K562 (cell line): ENCODE data around the gene CREB3L2. TPM values are rescaled to one million over a fixed set of nuclear protein-coding genes. Genes with fewer than 3 reads are reported as not detected.
A peak's percentile ranks its signal among the peaks of the same experiment; 100 is the strongest.

Experiments used
- BDP1 ChIP-seq: IDR thresholded peaks from 3 replicates; pipeline ENCODE4 v1.6.1; 2011; ENCODE audit not compliant: insufficient read length, insufficient read depth
- GMEB1 ChIP-seq: fragments of 250-450 bp; sonication (Bioruptor Pico); IDR thresholded peaks from 2 replicates; pipeline ENCODE4 v1.4.0; 2020; ENCODE audit warnings: mild to moderate bottlenecking
- HIVEP1 ChIP-seq: fragments of 250-450 bp; sonication (Bioruptor Pico); IDR thresholded peaks from 2 replicates; pipeline ENCODE4 v1.4.0; 2020; ENCODE audit warnings: mild to moderate bottlenecking
- KLF6 ChIP-seq: fragments of 250-450 bp; sonication (Bioruptor Pico); IDR thresholded peaks from 2 replicates; pipeline ENCODE4 v1.4.0; 2020; ENCODE audit warnings: mild to moderate bottlenecking, moderate library complexity, borderline replicate concordance
- MBD2 ChIP-seq: sonication (generic); IDR thresholded peaks from 2 replicates; pipeline ENCODE4 v1.6.1; 2016; ENCODE audit warnings: low read depth, borderline replicate concordance
- MEIS2 ChIP-seq: fragments of 450-650 bp; IDR thresholded peaks from 2 replicates; pipeline ENCODE4 v1.6.1; 2014; ENCODE audit warnings: mild to moderate bottlenecking; ENCODE audit not compliant: partially characterized antibody
- MLLT1 ChIP-seq, 2 experiments: fragments of 450-650 bp; IDR thresholded peaks; 2 replicates each; pipeline ENCODE4 v1.6.1; 2016
- MXI1 ChIP-seq: IDR thresholded peaks from 2 replicates; pipeline ENCODE4 v1.6.1; 2011; ENCODE audit warnings: low read depth, mild to moderate bottlenecking, improper control_type of control experiment, low read length
- NEUROD1 ChIP-seq: fragments of 150-350 bp; IDR thresholded peaks from 2 replicates; pipeline ENCODE4 v1.6.1; 2014; ENCODE audit warnings: borderline replicate concordance, low read length, low read depth; ENCODE audit not compliant: partially characterized antibody
- NFE2L1 ChIP-seq: fragments of 450-650 bp; IDR thresholded peaks from 2 replicates; pipeline ENCODE4 v1.6.1; 2016; ENCODE audit warnings: missing genetic modification characterization, low read depth, mild to moderate bottlenecking, missing compliant biosample characterization, moderate library complexity, borderline replicate concordance
- RB1 ChIP-seq: fragments of 450-650 bp; IDR thresholded peaks from 2 replicates; pipeline ENCODE4 v1.6.1; 2017; ENCODE audit warnings: low read depth, mild to moderate bottlenecking
- RBM15 ChIP-seq: fragments of 200-400 bp; formaldehyde crosslinking; IDR thresholded peaks from 2 replicates; pipeline ENCODE4 v1.6.1; 2018; ENCODE audit warnings: mild to moderate bottlenecking, low read length, moderate library complexity; ENCODE audit not compliant: insufficient read depth
- RFX7 ChIP-seq: fragments of 250-450 bp; sonication (Bioruptor Pico); IDR thresholded peaks from 2 replicates; pipeline ENCODE4 v1.5.1; 2021; ENCODE audit warnings: mild to moderate bottlenecking
- SLC30A9 ChIP-seq: fragments of 250-450 bp; sonication (Bioruptor Pico); IDR thresholded peaks from 2 replicates; pipeline ENCODE4 v1.8.0; 2022; ENCODE audit warnings: mild to moderate bottlenecking, moderate library complexity
- WHSC1 ChIP-seq: IDR thresholded peaks from one replicate; pipeline ENCODE4 v1.6.1; 2012; ENCODE audit warnings: low read length, control low read depth, inconsistent platforms
- ZNF212 ChIP-seq: fragments of 450-650 bp; formaldehyde crosslinking; IDR thresholded peaks from 2 replicates; pipeline ENCODE4 v1.4.0; 2020; ENCODE audit warnings: mild to moderate bottlenecking
- ZNF277 ChIP-seq: fragments of 250-450 bp; sonication (Bioruptor Pico); IDR thresholded peaks from 2 replicates; pipeline ENCODE4 v1.8.0; 2022; ENCODE audit warnings: inconsistent platforms, mild to moderate bottlenecking, moderate library complexity, borderline replicate concordance
- ZNF384 ChIP-seq: IDR thresholded peaks from 2 replicates; pipeline ENCODE4 v1.6.1; 2012; ENCODE audit warnings: low read depth, low read length, improper control_type of control experiment
- ZNF551 ChIP-seq: fragments of 250-450 bp; sonication (Bioruptor Pico); IDR thresholded peaks from 2 replicates; pipeline ENCODE4 v1.5.0; 2021; ENCODE audit warnings: mild to moderate bottlenecking, moderate library complexity
- ZNF584 ChIP-seq: fragments of 200-800 bp; sonication (Bioruptor generic); IDR thresholded peaks from 2 replicates; pipeline ENCODE4 v1.6.1; 2016; ENCODE audit warnings: low read depth, mild to moderate bottlenecking, missing genetic modification characterization, missing compliant biosample characterization
- polyA plus RNA-seq, 8 experiments: library from polyadenylated mRNA; depleted of rRNA in 4 of 8; stranded (reverse) in 5 of 8; unstranded in 3 of 8; fragments of >200 nt; fragmentation: Nextera tagmentation in 2 of 8; fragmentation: Illumina TruSeq in 1 of 8; extraction: Ambion mirVana in 2 of 8; extraction: Trizol in 1 of 8; gene quantifications; 2 replicates each; pipeline versions ENCODE4 v1.2.1 to v1.2.3, GENCODE V29; 2011 to 2014; ENCODE audit warnings: inconsistent platforms in 1 of 8, missing spikeins in 1 of 8
- total RNA-seq, 7 experiments: library from RNA; depleted of rRNA in 6 of 7; stranded (reverse); fragments of >200 nt in 6 of 7; fragmentation: Illumina TruSeq in 2 of 7; extraction: Trizol in 2 of 7; gene quantifications; 2 replicates each; pipeline versions ENCODE4 v1.2.1 to v1.2.3, GENCODE V29; 2011 to 2021; ENCODE audit warnings: low replicate concordance in 1 of 7
- TF ChIP-seq, protein P1 (sequence below): fragments of 150-350 bp; conservative IDR thresholded peaks from 2 replicates; pipeline ENCODE4 v1.6.1; 2014; ENCODE audit warnings: low read length

Gene CREB3L2
- total and polyA plus RNA-seq, 9 of the 15 experiments (the other 6 are each of a cell fraction or from before 2014, with no cell fraction given): 7.1 to 45.6 (median 15.8) TPM

- no peak for TF ChIP-seq ZNF277 (CRISPR knock-in tag)
- peak; percentile 25 for TF ChIP-seq NEUROD1
- no peak for TF ChIP-seq HIVEP1 (CRISPR knock-in tag)
- TF ChIP-seq MLLT1 (IDR thresholded peaks at IDR 0.05): no peak
- no peak for TF ChIP-seq BDP1
- no peak for TF ChIP-seq NFE2L1 (tag)
- no peak for TF ChIP-seq RBM15
- no peak; the same call in 1 of the 2 replicates for TF ChIP-seq KLF6
- no peak for TF ChIP-seq MXI1
- TF ChIP-seq GMEB1 (CRISPR knock-in tag): no peak
- 0 out of 2 replicates have a peak, but pooled peaks have one; percentile 32 for TF ChIP-seq ZNF584 (CRISPR knock-in tag)
- peak; percentile 56 for TF ChIP-seq MEIS2
- TF ChIP-seq, protein P1, sequence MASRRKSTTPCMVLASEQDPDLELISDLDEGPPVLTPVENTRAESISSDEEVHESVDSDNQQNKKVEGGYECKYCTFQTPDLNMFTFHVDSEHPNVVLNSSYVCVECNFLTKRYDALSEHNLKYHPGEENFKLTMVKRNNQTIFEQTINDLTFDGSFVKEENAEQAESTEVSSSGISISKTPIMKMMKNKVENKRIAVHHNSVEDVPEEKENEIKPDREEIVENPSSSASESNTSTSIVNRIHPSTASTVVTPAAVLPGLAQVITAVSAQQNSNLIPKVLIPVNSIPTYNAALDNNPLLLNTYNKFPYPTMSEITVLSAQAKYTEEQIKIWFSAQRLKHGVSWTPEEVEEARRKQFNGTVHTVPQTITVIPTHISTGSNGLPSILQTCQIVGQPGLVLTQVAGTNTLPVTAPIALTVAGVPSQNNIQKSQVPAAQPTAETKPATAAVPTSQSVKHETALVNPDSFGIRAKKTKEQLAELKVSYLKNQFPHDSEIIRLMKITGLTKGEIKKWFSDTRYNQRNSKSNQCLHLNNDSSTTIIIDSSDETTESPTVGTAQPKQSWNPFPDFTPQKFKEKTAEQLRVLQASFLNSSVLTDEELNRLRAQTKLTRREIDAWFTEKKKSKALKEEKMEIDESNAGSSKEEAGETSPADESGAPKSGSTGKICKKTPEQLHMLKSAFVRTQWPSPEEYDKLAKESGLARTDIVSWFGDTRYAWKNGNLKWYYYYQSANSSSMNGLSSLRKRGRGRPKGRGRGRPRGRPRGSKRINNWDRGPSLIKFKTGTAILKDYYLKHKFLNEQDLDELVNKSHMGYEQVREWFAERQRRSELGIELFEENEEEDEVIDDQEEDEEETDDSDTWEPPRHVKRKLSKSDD: no peak
- TF ChIP-seq RFX7 (CRISPR knock-in tag): no peak
- TF ChIP-seq WHSC1: no peak
- TF ChIP-seq SLC30A9 (CRISPR knock-in tag): no peak
- no peak for TF ChIP-seq ZNF551 (CRISPR knock-in tag)
- TF ChIP-seq RB1: no peak
- TF ChIP-seq MBD2: no peak
- no peak for TF ChIP-seq ZNF212
- TF ChIP-seq ZNF384: no peak
These were observed 5.5 kb downstream of the CREB3L2 start (continued) for GRCh38 chr7:137996386-137996851.
